NB4 (cell line): ENCODE measurements around the gene AMFR.

Source experiments
- POLR2A ChIP-seq: IDR thresholded peaks from 2 replicates; pipeline ENCODE4 v1.6.1; 2011; ENCODE audit warnings: mild to moderate bottlenecking; ENCODE audit not compliant: insufficient read length; ENCODE audit errors: extremely low read depth
- TF ChIP-seq, protein P1 (sequence below): IDR thresholded peaks from one replicate; pipeline ENCODE4 v1.5.1; 2012; ENCODE audit warnings: low read depth, low read length

DNA sequence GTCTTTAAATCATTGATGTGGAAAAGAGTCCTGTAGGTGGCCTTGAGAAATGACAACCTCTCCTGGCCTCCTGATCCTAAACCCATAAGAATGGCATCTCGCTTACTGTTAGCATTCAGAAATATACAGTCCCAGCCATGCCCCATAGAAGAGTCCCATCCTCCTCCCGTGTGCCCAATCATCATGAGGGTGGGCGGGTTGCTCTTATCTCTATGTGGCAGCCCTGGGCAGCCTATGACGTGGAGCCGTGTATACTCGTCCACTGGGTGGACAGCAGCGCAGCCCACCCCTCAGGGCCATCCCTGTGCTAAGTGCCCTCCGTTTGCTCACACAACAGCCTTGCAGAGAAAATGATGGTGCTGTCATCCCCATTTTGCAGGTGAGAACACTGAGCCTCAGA, 105.3 kb downstream of the AMFR start:
- no peak for TF ChIP-seq POLR2A
- TF ChIP-seq, protein P1, sequence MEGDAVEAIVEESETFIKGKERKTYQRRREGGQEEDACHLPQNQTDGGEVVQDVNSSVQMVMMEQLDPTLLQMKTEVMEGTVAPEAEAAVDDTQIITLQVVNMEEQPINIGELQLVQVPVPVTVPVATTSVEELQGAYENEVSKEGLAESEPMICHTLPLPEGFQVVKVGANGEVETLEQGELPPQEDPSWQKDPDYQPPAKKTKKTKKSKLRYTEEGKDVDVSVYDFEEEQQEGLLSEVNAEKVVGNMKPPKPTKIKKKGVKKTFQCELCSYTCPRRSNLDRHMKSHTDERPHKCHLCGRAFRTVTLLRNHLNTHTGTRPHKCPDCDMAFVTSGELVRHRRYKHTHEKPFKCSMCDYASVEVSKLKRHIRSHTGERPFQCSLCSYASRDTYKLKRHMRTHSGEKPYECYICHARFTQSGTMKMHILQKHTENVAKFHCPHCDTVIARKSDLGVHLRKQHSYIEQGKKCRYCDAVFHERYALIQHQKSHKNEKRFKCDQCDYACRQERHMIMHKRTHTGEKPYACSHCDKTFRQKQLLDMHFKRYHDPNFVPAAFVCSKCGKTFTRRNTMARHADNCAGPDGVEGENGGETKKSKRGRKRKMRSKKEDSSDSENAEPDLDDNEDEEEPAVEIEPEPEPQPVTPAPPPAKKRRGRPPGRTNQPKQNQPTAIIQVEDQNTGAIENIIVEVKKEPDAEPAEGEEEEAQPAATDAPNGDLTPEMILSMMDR: no peak
